GM18505 (cell line): ENCODE results near the gene ABCG4.
"Not testable (repeated sequence)": the region's sequence is repeated elsewhere in the genome, so short reads cannot be mapped to it uniquely, and the experiment has no call there.

Source experiments
- ATAC-seq: cut with Tn5 transposase; IDR thresholded peaks from one replicate; pipeline ENCODE4 v1.9.1; 2021; ENCODE audit not compliant: unreplicated experiment
- POLR2A ChIP-seq: IDR thresholded peaks from 4 replicates; pipeline ENCODE4 v1.6.1; 2011; ENCODE audit warnings: borderline replicate concordance; ENCODE audit not compliant: insufficient read depth, insufficient read length; ENCODE audit errors: extremely low read depth

The ABCG4 gene

DNA sequence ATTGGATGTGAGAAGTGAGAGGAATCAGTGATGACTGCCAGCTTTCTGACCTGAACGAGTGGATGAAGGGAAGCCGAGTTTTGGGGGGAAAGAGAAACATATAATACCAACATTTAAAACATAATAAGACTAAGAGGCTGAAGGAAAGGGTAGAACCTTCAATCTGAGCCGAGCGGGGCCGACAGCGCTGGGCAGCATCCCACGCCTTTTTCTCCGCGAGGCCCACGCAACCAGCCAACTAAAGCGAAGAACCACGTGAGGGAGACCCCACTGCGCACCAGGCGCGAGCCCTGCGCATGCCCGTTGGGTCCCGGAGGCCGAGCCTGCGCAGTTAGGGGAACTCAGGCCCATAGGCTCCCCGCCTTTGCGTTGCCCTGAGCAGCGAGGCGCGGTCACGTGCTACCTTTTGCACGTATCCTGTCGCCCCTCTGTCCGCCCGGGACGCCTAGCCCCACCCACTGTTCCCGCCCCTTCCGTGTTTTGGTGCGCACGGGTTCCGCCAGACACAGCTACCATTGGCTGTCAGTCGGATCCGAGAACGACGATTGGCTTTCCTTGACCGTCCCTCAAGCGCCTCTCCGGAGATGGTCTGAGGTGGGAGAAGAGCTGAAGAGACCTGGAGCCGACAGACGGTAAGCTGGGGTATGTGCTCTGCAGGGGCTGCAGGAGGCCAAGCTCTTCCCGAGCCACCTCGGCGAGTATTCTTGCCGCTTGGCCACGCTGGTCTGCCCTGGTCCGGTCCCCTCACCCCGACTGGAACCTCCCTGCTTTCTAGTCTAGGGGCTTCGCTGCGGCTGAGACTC, 27.6 kb upstream of the ABCG4 start, which contains the start of gene HINFP:
Gene HINFP, plus strand, starts transcription at position 573 of the 803 bp plus-strand sequence. CDS start 5,365 bp downstream, outside the sequence.
- peak; percentile 78 for TF ChIP-seq POLR2A
- ATAC-seq, result peak; percentile 95

GRCh38 chr11:119121811-119122124, 27.1 kb upstream of the ABCG4 start:
- ATAC-seq, result peak; percentile 15
- TF ChIP-seq POLR2A, result no peak

- ATAC-seq, result no peak
- TF ChIP-seq POLR2A, result no peak
Observed at GRCh38 chr11:119125821-119126220, 23.0 kb upstream of the ABCG4 start.

- no peak for TF ChIP-seq POLR2A
- no peak for ATAC-seq
Observed at GRCh38 chr11:119126675-119127268, 22.1 kb upstream of the ABCG4 start.

GRCh38 chr11:119130662-119131061, 18.2 kb upstream of the ABCG4 start:
- no peak for TF ChIP-seq POLR2A

GRCh38 chr11:119134389-119134978, 14.4 kb upstream of the ABCG4 start:
- no peak for TF ChIP-seq POLR2A
- ATAC-seq, result no peak

More at GRCh38 chr11:119130662-119131061, 18.2 kb upstream of the ABCG4 start:
- ATAC-seq, result no peak

DNA sequence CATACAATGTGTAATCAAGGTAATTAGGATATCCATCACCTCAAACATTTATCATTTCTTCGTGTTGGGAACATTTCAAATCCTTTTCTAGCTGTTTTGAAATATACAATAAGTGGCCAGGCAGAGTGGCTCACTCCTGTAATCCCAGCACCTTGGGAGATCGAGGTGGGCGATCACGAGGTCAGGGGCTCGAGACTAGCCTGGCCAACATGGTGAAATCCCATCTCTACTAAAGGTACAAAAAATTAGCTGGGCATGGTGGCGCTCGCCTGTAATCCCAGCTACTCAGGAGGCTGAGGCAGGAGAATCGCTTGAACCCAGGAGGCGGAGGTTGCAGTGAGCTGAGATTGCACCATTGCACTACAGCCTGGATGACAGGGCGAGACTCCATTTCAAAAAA, 9.6 kb upstream of the ABCG4 start:
- not testable (repeated sequence) for ATAC-seq

DNA sequence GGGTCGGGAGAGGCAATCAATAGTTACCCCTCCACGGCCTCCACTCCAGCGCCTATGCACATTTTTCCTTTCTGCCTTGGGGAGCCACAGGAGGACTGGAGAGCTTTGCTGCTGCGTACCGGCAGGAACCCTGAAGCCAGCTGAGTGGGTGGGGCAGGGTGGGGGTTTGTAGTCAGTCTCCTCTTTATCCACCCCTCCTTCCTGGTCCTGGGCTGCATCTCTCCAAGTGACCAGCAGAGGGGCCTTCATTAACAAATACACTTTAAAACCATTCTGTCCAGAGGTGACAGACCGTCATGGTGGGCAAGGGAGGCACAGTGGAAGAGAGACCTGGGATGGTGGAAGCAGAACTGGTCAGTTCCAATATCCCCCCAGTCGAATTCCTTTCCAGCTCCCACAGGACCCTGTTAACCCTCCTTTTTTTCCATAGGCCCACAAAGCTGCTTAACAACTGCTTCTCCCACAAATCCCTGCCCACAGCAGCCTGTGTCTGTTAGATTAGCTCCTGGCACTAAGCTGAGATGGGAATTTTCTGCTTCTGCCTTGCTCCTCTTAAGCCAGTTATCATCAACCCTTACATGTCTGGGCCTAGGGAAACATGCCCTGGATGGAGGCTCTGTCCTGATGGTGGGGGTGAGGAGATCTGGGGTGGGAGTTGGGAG, 3.9 kb upstream of the ABCG4 start:
- TF ChIP-seq POLR2A, result no peak
- no peak for ATAC-seq

DNA sequence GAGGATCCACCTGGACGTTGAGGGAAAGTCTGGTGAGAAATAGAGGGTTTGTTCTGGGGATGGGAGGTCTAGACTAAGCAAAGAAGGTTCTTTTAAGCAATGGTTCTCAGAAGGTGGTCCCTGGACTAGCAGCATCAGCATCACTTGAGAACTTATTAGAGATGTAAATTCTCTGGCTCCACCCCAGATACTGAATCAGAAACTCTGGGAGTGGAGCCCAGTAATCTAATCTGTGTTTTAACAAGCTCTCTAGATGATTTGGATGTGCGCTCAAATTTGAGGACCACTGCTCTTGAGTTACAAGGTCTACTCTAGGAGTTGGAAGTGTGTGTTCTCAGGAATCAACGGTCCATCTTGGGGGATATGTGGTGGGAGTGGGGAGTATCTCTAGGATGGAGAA, 3.3 kb upstream of the ABCG4 start:
- TF ChIP-seq POLR2A, result no peak
- no peak for ATAC-seq

DNA sequence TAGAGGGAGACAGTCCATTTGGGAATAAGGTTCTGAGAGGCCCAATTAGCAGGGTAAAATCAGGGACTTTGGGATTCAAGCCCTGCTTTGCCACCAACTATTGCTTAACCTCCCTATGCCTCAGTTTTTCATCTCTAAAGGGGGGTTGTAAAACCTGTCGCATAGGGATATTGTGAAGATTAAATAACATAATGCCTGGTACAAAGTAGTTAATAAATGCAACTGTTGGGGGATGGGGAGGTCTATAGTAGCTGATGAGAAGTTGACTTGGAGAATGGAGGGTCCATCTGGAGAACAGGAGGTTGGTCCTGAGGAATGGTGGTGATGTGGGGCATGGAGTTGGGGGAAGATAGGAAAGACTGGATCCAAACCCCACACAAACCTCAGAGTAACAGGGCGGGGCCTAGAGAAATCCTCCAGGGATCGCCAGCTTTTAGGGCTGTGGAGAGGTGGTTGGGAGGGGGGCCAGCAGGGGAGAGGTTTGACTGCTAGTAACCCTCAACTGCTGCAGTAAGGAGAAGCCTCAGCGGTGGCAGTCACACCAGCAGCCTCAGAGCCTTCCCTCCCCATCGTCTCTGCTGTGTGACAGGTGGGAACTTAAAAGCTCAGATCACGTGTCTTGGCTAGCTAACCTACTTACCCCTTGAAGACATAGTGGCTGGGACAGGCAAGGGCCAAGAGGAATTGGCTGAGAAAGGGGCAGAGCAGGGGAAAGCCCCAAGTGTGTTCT, 1.1 kb upstream of the ABCG4 start:
- no peak for ATAC-seq

DNA sequence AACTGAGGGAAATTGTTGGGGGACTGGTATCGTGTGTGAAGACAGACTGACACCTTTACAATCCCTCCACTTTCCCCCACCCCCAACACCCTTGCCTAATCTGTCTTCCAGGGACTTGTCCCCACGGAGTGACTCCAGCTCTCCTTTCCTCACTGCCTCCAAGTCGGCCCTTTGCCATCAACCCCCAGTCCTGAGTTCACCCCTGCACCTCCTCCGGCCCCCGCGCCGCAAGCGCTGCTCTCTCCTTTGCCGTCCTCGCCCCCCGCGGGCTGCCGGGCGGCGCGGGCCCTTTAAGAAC, 183 bp upstream of the ABCG4 start:
- TF ChIP-seq POLR2A, result no peak
- no peak for ATAC-seq

More for the DNA sequence above, 1.1 kb upstream of the ABCG4 start:
- TF ChIP-seq POLR2A, result no peak

DNA sequence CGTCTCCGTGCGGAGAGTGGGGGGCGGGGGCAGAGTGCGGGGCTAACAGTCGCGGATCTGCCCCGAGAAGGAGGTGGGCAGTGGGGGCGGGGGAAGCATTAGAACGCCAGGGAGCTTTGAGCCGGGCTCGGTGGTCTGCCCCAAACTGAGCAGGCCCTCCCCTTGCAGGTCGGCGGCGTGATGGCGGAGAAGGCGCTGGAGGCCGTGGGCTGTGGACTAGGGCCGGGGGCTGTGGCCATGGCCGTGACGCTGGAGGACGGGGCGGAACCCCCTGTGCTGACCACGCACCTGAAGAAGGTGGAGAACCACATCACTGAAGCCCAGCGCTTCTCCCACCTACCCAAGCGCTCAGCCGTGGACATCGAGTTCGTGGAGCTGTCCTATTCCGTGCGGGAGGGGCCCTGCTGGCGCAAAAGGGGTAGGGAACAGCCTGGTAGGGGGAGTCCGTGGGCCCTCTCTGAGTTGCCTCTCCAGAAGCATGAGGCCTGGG, 979 bp downstream of the ABCG4 start:
- ATAC-seq, result no peak
- TF ChIP-seq POLR2A, result no peak

- TF ChIP-seq POLR2A, result no peak
- no peak for ATAC-seq
Observed at GRCh38 chr11:119152043-119152442, 3.2 kb downstream of the ABCG4 start.
